ENCODE data around the gene PTPRQ.

DNA sequence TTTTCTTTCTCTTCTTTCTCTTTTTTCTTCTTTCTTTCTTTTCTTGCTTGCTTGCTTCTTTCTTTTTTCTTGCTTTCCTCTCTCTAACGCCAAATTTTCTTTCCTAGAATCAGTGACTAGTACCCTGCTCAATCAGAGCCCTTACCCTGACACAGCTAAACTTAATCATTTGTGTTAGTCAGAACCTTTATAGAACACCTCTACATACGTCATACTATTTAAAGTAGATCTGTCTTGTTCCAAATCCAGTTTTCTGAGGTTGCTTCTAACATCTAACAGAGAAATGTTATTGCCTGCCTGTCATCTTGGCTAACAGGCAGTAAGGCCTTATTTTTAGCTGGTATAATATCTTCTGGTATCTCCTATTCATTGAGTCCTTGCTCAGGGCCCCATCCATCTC is 197.9 kb downstream of the PTPRQ start:
- no peak for TF ChIP-seq POLR2A (IDR thresholded peaks at IDR 0.05)
- TF ChIP-seq, protein P1, sequence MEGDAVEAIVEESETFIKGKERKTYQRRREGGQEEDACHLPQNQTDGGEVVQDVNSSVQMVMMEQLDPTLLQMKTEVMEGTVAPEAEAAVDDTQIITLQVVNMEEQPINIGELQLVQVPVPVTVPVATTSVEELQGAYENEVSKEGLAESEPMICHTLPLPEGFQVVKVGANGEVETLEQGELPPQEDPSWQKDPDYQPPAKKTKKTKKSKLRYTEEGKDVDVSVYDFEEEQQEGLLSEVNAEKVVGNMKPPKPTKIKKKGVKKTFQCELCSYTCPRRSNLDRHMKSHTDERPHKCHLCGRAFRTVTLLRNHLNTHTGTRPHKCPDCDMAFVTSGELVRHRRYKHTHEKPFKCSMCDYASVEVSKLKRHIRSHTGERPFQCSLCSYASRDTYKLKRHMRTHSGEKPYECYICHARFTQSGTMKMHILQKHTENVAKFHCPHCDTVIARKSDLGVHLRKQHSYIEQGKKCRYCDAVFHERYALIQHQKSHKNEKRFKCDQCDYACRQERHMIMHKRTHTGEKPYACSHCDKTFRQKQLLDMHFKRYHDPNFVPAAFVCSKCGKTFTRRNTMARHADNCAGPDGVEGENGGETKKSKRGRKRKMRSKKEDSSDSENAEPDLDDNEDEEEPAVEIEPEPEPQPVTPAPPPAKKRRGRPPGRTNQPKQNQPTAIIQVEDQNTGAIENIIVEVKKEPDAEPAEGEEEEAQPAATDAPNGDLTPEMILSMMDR (IDR thresholded peaks at IDR 0.05) = no peak
